Spleen (tissue), 7 donors: ENCODE results near the gene IGSF21.

Experiments used
- POLR2A ChIP-seq, 3 donors: fragments of 450-650 bp; IDR thresholded peaks; one replicate each; pipeline ENCODE4 v1.5.1; 2017; ENCODE audit warnings: antibody characterized with exemption in 3 of 3, mild to moderate bottlenecking in 1 of 3
- TF ChIP-seq, protein P1 (sequence below), 11 experiments: fragments of 200-600 bp in 7 of 11; fragments of 450-650 bp in 4 of 11; sonication (generic) in 4 of 11; IDR thresholded peaks in 8 of 11; conservative IDR thresholded peaks in 3 of 11; 1 replicate in 7 of 11; 2 replicates in 4 of 11; pipeline versions ENCODE4 v1.4.0 to v1.8.0; 2016 to 2021; ENCODE audit warnings: antibody characterized with exemption in 11 of 11, inconsistent platforms in 4 of 11, mild to moderate bottlenecking in 1 of 11
- donor health status: DM: no; HTN: no; CAD: no; lungs with moderate emphysema.
- donor health status: DM: no; HTN: no; CAD: no.
- donor health status: DM: no; HTN: no; CAD: no.

DNA sequence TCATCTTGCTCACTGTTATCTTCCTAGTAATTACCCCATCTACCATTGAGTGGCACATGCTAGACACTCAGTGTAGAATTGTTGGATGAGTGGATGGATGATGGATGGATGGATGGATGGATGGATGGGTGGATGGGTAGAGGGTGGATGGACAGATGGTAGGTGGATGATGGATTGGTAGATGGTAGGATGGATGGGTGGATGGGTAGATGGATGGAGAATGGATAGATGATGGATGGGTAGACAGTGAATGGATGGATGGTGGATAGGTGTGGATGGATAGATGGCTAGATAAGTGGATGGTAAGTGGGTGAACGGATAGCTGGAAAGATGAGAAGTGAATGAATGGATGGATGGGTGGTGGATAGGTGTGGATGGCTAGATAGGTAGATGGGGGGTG, 207.9 kb downstream of the IGSF21 start:
- TF ChIP-seq, protein P1, sequence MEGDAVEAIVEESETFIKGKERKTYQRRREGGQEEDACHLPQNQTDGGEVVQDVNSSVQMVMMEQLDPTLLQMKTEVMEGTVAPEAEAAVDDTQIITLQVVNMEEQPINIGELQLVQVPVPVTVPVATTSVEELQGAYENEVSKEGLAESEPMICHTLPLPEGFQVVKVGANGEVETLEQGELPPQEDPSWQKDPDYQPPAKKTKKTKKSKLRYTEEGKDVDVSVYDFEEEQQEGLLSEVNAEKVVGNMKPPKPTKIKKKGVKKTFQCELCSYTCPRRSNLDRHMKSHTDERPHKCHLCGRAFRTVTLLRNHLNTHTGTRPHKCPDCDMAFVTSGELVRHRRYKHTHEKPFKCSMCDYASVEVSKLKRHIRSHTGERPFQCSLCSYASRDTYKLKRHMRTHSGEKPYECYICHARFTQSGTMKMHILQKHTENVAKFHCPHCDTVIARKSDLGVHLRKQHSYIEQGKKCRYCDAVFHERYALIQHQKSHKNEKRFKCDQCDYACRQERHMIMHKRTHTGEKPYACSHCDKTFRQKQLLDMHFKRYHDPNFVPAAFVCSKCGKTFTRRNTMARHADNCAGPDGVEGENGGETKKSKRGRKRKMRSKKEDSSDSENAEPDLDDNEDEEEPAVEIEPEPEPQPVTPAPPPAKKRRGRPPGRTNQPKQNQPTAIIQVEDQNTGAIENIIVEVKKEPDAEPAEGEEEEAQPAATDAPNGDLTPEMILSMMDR (IDR thresholded peaks at IDR 0.05 in 8 of 11, conservative IDR thresholded peaks at IDR 0.05 in 3 of 11), result no peak
- TF ChIP-seq POLR2A (IDR thresholded peaks at IDR 0.05), result no peak
